DMS79 (cell line): ENCODE data around the gene CD47.

Experiments used
- DNase-seq: peaks from one replicate; lab custom pipeline; 2025; lab: John Stamatoyannopoulos, UW

CD47 gene

GRCh38 chr3:108090701-108091497 lies at the start of gene CD47:
Gene CD47, minus strand, starts transcription at chr3:108091031. Its CDS starts 123 bp downstream, at chr3:108090908.
- DNase-seq: peak; percentile 51

GRCh38 chr3:108137460-108137814 lies 46.6 kb upstream of the CD47 start:
- DNase-seq: peak; percentile 56

GRCh38 chr3:108136561-108137459 lies 46.0 kb upstream of the CD47 start:
- peak; percentile 72 for DNase-seq

GRCh38 chr3:108134555-108134880 lies 43.7 kb upstream of the CD47 start:
- no peak for DNase-seq

GRCh38 chr3:108133858-108134554 lies 43.2 kb upstream of the CD47 start:
- DNase-seq: no peak

GRCh38 chr3:108133048-108133369 lies 42.2 kb upstream of the CD47 start:
- no peak for DNase-seq

GRCh38 chr3:108131475-108132134 lies 40.8 kb upstream of the CD47 start:
- DNase-seq: no peak

GRCh38 chr3:108130701-108131474 lies 40.1 kb upstream of the CD47 start:
- no peak for DNase-seq

- no peak for DNase-seq
These were observed 39.4 kb upstream of the CD47 start for GRCh38 chr3:108130236-108130635.

GRCh38 chr3:108127301-108127988 lies 36.6 kb upstream of the CD47 start:
- DNase-seq: no peak

- no peak for DNase-seq
These were observed 35.5 kb upstream of the CD47 start for GRCh38 chr3:108126348-108126747.

- DNase-seq: peak; percentile 61
These were observed 34.8 kb upstream of the CD47 start for GRCh38 chr3:108125550-108126071.

GRCh38 chr3:108125153-108125543 lies 34.3 kb upstream of the CD47 start:
- DNase-seq: no peak

GRCh38 chr3:108124337-108125152 lies 33.7 kb upstream of the CD47 start:
- DNase-seq: no peak

- no peak for DNase-seq
These were observed 32.5 kb upstream of the CD47 start for GRCh38 chr3:108123326-108123725.

- DNase-seq: no peak
These were observed 31.4 kb upstream of the CD47 start for GRCh38 chr3:108122276-108122675.

GRCh38 chr3:108119398-108120104 lies 28.7 kb upstream of the CD47 start:
- DNase-seq: no peak

GRCh38 chr3:108118038-108118768 lies 27.4 kb upstream of the CD47 start:
- DNase-seq: no peak
